ENCODE results near the gene PPP1R36. TPM values are rescaled to one million over a fixed set of nuclear protein-coding genes. Genes with fewer than 3 reads are reported as not detected.

Gene PPP1R36
- total RNA-seq, 4 donors from 2014 or later, result 0.59 to 7.6 (median 4.4) TPM

DNA sequence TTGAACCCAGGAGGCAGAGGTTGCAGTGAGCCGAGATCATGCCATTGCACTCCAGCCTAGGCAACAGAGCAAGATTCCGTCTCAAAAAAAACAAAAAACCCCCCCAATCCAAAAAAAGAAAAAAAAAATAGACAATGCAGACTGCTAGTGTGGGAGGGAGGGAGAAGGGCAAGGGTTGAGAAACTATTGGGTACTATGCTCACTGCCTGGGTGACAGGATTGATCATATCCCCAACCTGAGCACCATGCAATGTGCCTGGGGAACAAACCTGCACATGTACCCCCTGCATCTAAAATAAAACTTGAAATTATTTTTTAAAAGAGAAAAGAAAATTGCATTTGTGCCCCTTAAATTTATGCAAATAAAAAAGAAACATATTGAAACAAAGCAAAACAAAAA is 88.9 kb downstream of the PPP1R36 start:
- TF ChIP-seq, protein P1, sequence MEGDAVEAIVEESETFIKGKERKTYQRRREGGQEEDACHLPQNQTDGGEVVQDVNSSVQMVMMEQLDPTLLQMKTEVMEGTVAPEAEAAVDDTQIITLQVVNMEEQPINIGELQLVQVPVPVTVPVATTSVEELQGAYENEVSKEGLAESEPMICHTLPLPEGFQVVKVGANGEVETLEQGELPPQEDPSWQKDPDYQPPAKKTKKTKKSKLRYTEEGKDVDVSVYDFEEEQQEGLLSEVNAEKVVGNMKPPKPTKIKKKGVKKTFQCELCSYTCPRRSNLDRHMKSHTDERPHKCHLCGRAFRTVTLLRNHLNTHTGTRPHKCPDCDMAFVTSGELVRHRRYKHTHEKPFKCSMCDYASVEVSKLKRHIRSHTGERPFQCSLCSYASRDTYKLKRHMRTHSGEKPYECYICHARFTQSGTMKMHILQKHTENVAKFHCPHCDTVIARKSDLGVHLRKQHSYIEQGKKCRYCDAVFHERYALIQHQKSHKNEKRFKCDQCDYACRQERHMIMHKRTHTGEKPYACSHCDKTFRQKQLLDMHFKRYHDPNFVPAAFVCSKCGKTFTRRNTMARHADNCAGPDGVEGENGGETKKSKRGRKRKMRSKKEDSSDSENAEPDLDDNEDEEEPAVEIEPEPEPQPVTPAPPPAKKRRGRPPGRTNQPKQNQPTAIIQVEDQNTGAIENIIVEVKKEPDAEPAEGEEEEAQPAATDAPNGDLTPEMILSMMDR (IDR thresholded peaks at IDR 0.05), result no peak
- TF ChIP-seq POLR2A (IDR thresholded peaks at IDR 0.05) (no peak), EP300 (IDR thresholded peaks at IDR 0.05) (no peak)
- H3K9me3 ChIP-seq, result peaks cover 0 to 1% (median 0%) of the 10 kb centered on the region in 4 donors

More for the DNA sequence above, 88.9 kb downstream of the PPP1R36 start:
- no peaks in the 10 kb centered on the region for H3K36me3 ChIP-seq
- DNase-seq (ENCODE audit: low spot score in 2 of 2), result no peak
- H3K4me3 ChIP-seq, result no peak overlapping the region
- H3K4me1 ChIP-seq, result peaks cover 0 to 10% (median 0%) of the 10 kb centered on the region in 4 donors
- H3K27me3 ChIP-seq, result no peaks in the 10 kb centered on the region
- 72 to 88% methylated on average over 2 of the region's 2 CpGs for WGBS, 2 donors
- H3K27ac ChIP-seq, result no peak overlapping the region

Small RNA genes lying within 50 kb of the gene (small RNA-seq; reads per million reads assigned to genes)
- gene AL049869.4, result not detected

Other genes starting within 250 kb of the PPP1R36 start
- 10 to 100 TPM; 52.0 to 59.4 (median 56.7) TPM for gene MTHFD1, start 161.6 kb upstream of the PPP1R36 start, total RNA-seq
- gene AKAP5, start 84.5 kb upstream of the PPP1R36 start, total RNA-seq, result under 1 TPM; 0.22 to 0.90 (median 0.50) TPM
- 10 to 100 TPM; 14.9 to 26.4 (median 16.6) TPM for gene ZBTB25, start 46.1 kb upstream of the PPP1R36 start, total RNA-seq
- gene ZBTB1, start 45.2 kb upstream of the PPP1R36 start, total RNA-seq, result 10 to 100 TPM; 46.5 to 66.9 (median 55.9) TPM
- 100 to 1,000 TPM in 2 of 4 donors, 10 to 100 TPM in 2; 79.3 to 111 (median 98.9) TPM for gene HSPA2, start 9.2 kb upstream of the PPP1R36 start, total RNA-seq
- 10 to 100 TPM; 33.3 to 73.9 (median 63.1) TPM for gene PLEKHG3, start 154.5 kb downstream of the PPP1R36 start, total RNA-seq

Data from tibial nerve (tissue), 4 donors.